CD1c-positive myeloid dendritic cell (primary cell): ENCODE measurements around the gene PRSS3.
"Not testable (repeated sequence)": the region's sequence is repeated elsewhere in the genome, so short reads cannot be mapped to it uniquely, and the experiment has no call there.

Experiments
- DNase-seq: peaks from one replicate; pipeline ENCODE4 v3.0.0-alpha.2; 2016; ENCODE audit errors: extremely low spot score

Gene PRSS3

GRCh38 chr9:33786681-33787080, 8.7 kb upstream of the PRSS3 start:
- no peak for DNase-seq

DNA sequence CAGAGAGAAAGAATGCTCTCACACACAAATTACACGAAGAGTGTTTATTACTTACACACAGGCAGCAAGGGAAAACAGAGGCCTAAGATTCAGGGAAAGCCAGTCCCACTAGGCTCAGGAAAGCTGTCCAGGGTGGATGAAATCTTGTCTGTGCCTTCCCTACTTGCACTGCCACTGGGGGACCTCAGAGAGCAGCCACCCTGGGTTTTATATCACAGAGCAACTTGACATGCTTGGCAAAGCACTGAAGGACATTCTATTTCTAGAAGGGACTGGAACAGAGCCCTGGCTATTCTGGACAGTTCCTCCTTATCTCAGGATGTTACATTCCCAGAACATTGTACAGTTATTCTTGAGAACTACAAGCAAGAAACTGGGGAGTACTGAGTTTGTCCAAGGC, 7.5 kb upstream of the PRSS3 start:
- DNase-seq = no peak

DNA sequence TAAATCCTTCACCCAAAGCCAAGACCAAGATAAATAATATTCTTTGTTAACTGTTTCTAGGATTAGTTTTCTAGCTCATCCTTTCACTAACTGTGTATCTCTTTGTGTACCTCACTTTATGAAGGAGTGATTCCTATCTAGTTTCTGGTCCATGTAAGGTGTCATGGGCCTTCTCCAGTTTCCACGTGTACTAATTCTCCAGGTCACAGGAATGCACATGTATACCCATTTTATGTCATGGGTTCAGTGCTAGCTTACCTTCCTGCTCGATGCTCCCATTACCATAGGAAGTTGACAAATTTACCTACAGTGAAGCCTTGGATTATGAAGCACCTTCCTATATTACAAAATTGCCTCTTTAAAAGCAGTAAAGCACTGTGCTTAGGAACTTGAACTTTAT, 5.9 kb upstream of the PRSS3 start:
- not testable (repeated sequence) for DNase-seq

DNA sequence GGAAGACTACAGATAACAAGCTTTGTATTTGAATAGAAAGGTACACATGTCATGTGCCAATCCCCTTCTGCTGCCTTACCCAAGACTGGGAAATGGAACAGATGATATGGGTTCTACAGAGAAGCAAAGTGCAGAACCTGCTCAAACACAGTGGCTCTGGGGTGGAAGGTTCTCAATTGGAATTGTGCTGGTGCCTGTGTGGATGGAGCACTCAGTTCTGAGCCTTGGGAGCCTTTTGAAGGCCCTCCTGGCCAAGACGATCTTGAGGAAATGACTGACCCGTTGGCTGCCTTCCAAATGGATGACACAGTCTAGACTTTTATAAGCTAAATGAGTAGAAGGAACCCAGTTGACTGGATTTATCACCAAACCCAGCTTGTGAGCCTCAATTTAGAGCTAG, 4.2 kb upstream of the PRSS3 start:
- DNase-seq = peak; percentile 9

- not testable (repeated sequence) for DNase-seq
These were observed 1.9 kb upstream of the PRSS3 start for GRCh38 chr9:33793496-33793895.

DNA sequence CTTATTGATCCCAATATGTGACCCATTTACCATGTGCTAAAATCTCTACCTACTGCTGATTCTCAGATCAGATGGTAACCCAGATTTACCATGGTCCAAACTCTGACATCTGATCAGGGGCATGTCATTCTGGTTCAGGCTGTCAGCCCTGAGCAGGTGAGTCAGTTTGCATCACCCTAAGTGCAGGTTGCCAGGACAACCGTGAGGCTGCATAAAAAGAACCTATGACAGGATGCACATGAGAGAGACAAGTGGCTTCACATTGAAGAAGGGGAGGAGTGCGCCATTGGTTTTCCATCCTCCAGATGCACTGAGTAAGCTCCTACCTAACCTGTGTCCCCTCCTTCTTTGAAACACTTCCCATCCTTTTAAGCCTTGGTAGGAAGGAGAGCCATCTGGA, 801 bp upstream of the PRSS3 start:
- DNase-seq = no peak

DNA sequence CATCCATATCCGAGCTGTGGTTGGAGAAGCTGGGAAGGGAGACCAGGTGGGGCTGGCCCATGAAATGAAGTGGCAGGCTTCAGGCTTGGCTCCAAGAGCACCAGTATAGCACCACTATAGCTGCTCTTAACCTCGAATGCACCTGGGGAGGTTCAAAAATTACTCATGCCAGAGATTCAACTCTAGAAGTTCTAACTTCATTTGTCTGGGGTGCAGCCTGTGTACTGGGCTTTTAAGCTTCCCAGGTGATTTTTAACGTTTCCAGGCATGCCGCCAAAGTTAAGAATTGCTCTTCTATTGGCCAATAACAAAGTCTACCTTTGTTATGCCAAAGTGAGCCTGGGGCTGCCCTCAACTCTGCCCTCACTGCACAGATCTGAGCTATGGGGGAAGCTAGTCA, 458 bp downstream of the PRSS3 start:
- DNase-seq = no peak

- not testable (repeated sequence) for DNase-seq
These were observed 1.3 kb downstream of the PRSS3 start for GRCh38 chr9:33796679-33797078.

DNA sequence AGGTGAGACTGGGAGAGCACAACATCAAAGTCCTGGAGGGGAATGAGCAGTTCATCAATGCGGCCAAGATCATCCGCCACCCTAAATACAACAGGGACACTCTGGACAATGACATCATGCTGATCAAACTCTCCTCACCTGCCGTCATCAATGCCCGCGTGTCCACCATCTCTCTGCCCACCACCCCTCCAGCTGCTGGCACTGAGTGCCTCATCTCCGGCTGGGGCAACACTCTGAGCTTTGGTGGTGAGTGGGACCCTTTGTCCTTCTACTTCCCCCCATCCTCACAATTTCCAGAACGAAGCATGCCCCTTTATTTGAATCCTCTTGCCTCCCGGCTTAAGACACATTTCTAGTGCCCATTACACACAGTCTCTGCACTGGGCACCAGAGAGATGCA, 2.5 kb downstream of the PRSS3 start:
- DNase-seq = no peak

DNA sequence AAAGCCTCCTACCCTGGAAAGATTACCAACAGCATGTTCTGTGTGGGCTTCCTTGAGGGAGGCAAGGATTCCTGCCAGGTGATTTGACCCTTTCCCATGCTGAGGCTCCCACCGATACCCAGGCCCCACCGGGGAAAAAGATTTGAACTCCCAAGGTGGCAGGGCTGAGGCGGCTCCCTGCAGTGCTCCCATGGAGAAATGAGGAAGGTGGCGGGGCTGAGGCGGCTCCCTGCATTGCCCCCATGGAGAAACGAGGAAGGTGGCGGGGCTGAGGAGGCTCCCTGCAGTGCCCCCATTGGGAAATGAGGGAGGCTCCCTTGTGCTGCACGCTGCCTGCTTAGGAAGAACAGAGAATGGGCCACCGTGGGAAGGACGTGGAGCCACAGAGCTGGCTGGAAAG, 3.2 kb downstream of the PRSS3 start:
- DNase-seq = no peak

- DNase-seq = no peak
These were observed 4.8 kb downstream of the PRSS3 start for GRCh38 chr9:33799928-33800704.

- no peak for DNase-seq
These were observed 5.5 kb downstream of the PRSS3 start for GRCh38 chr9:33800886-33801285.

- not testable (repeated sequence) for DNase-seq
These were observed 6.7 kb downstream of the PRSS3 start for GRCh38 chr9:33801943-33802500.

- DNase-seq = not testable (repeated sequence)
These were observed 8.8 kb downstream of the PRSS3 start for GRCh38 chr9:33804196-33804595.

DNA sequence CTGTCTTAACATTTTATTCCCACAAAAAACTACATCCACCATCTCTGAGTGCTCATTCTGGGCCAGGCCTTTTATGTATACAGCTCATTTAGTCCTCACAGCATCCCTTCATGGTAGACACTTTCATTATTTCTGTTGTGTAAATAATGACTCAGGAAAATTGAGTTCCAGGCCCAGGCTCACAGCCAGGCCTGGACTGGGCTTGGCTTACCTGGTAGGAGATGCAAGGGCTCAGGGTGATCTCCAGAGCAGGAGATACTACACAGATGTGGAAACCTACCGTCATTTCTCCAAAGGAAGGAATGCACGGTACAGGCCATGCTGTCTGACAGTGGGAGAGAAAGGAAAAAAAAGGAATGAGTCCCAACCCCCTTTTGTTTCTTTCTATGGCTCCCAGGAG, 11.8 kb downstream of the PRSS3 start:
- DNase-seq = not testable (repeated sequence)

DNA sequence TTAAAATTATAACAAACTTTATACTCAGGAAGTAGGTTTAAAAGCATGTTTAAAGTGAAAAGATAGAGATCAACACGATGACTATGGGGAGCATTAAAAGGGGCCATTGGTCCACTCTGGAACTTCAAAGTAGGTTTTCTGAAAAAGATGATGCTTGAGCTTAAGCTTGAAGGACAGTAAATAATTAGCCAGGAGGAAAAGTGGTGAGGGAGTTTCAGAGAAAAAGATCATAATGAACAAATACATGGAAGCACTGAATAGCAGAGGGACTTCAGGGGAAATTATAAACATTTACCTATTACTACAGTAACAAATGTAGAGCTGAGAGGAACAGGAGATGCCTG, 13.6 kb downstream of the PRSS3 start:
- DNase-seq = not testable (repeated sequence)

DNA sequence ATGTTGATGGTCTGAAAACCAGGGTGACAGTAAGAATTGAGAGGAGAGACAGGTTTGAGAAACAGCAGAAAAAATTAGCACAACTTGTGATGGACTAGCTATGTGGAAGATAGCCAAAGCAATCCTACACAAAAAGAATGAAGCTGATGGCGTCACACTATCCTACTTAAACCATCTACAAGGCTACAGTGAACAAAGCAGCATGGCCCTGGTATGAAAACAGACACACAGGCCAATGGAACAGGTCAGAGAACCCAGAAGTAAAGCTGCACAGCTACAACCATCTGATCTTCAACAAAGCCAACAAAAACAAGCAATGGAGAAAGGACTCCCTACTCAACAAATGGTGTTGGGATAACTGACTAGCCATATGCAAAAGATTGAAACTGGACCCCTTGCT, 14.1 kb downstream of the PRSS3 start:
- DNase-seq = no peak

- peak; percentile 80 for DNase-seq
These were observed 18.6 kb downstream of the PRSS3 start for GRCh38 chr9:33813712-33814641.

DNA sequence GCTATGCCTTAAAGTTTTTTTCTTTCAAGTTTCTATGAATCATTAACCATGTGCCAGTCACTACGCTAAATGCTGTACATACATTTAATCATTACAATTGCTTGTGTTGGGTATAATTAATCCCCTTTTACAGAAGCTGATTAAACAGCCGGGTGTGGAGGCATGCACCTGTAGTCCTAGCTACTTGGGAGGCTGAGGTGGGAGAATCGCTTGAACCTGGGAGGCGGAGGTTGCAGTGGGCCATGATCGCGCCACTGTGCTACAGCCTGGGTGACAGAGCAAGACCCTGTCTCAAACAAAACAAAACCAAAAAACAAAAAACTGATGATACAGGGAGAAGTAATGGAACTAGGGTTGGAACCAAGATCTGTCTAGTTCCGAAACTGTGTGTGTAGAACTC, 20.4 kb downstream of the PRSS3 start:
- DNase-seq = no peak

DNA sequence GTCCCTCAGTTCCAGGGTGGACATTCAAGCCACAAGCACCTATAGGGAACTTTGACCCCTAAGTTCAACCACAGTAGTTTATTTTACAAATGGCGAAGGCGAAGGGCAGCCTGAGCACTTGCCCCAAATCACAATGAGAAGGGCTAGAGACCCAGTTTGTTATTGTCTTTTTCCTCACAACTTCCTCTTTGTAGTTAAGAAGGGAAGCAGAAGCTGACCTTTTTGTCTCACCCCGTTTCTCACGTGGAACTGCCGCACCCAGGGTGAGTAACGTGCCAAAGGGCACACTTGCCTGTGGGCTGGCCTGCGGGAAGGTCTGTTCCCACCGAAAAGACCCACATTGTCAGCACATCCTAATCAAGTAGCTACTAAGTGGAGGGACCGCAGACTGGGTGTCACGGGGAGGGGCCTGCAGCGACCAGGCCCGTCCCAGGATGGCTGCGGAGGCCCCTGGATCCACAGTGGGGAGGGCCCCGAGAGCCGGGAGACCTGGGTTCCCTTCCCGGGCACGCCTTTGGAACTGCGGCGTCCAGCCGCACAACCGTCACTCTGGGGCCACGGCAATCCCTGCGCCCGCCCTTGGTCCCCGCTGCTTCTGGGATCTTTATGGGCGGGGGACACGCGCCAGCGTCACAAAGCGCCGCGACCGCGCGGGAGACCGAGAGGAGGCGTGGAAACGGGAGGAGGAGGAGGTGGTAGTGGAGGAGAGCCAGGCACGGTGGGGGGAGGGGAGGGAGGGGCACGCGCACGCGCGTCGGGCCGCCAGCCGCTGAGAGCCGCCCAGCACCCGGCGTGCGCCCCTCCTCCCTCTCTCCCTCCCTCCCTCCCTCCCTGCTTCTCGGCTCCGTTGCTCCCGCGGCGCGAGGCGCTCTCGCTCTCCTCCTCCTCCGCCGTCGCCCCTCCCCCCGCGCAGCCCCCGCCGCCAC, 21.2 kb downstream of the PRSS3 start, which contains the start of gene UBE2R2:
UBE2R2 (plus strand) TSS at position 834 of the 926 bp plus-strand sequence. CDS start 598 bp downstream, outside the sequence.
- peak; percentile 97 for DNase-seq
